Measurements from ENCODE around the gene LCE3E.
"Not testable (repeated sequence)": the region's sequence is repeated elsewhere in the genome, so short reads cannot be mapped to it uniquely, and the experiment has no call there.

The LCE3E gene, protein sequence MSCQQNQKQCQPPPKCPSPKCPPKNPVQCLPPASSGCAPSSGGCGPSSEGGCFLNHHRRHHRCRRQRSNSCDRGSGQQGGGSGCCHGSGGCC

DNA sequence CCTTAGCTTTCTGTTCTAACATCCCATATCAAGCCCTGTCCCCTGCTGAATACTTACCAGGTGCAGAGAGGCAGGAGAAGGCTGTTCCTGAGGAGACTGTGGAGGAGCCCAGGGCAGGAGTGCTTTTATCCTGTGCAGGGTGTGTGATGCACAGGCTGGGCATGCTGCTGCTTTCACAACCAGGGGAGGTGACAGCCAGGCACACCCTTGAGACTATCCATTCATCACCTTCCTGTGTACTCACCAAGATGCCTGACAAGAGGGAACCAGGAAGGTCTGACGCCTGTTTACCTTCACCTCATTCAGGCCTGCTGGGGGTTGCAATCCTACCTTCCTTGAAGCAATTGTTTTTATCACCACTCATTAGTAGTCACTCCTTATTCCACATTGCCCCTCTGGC, at the start of gene LCE3E:
LCE3E (minus strand) TSS at position 100 of the 400 bp plus-strand sequence. CDS start 572 bp downstream, outside the sequence.
- no peak for DNase-seq

DNA sequence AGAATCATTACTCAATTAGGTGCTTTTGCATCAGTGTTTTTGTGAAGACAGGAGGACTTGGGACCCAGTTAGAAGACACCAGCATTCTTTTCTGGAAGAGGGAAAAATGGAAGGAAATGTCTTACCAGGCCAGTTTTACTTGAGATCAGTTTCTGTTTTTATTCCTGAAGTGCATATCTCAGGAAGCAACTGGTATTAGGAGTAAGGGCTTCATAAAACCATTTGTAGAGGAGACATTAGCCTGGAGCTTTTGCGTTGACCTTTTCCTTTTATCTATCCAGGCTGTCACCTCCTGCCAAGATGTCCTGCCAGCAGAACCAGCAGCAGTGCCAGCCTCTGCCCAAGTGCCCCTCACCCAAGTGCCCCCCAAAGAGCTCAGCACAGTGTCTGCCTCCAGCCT, 46.9 kb upstream of the LCE3E start, which contains the start of gene LCE3B:
LCE3B (plus strand) TSS at position 301 of the 400 bp plus-strand sequence; CDS start at position 301, 0 bp downstream.
- no peak for DNase-seq

DNA sequence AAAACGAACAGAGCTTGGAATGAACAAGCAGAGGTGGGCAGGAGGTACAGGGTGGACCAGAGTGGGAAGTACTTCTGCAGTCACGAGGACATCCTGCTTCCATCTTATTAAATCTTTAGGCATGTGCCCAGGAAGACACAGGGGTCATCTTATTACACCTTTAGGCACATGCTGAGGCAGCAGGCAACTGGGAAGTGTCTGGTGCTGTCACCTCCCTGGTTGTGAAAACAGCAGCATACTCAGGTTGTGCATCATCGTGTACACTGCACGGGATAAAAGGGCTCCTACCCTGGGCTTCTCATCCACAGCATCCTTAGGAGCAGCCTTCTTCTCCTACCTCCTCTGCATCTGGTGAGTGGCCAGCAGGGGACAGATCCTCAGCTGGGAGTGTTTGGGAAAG, 33.4 kb upstream of the LCE3E start, which contains the start of gene LCE3C:
LCE3C (plus strand) TSS at position 301 of the 400 bp plus-strand sequence. CDS start 498 bp downstream, outside the sequence.
- no peak for DNase-seq

DNA sequence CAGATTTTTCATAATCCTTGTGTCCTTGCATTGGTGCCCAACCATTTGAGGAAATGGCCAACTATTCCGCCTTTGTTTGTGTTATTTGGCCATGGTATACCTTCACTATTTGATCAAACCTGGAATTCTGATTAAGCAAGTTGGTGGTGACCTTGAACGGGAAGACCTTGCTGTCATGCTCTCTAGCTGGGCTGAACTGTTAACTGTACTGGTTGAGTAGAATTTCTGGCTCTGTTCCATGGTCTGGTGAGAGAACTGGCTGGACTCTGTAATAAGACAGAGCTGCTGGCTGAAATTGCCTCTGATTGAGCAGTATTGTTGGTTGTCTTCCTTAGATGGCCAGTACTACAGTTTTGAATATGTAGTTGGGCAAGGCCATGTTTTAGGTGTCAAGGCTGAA, 30.4 kb upstream of the LCE3E start:
- no peak for DNase-seq

DNA sequence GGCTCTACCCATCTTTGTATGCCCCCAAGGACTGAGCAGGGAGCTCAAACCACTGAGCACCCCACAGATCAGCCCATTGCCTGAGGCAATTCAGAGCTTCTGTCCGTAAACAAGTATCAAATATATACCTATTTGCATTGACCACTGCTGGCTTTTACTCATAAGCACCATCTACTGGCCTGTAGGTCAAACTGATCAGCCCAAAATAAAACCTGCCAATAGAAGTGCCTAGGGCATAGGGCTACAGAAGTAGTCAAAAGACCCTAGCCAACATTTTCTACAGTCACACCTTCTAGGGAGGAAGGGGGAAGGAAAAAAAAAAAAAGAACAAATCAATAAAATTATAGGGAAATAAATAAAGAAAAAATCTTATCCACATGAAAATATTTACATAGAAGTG, 19.0 kb upstream of the LCE3E start:
- no peak for DNase-seq

DNA sequence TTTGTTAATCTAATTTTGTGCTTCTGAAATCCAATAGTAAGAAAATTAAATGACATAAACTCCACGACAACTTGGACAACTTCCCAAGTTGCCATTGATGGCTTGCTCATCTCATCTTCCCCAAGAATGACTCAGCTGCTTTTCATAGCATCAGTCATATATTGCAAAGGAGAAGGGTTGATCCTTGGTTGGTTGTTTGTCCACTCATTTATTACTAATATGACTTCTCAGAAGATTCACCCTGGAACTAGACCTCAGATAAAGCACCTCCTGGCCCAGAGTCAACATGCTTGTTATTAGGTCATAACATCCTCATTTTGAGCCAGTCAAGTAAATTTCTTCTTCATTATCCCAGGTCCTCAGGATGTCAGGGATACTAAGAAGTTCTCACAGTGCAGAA, 16.1 kb upstream of the LCE3E start:
- no peak for DNase-seq

DNA sequence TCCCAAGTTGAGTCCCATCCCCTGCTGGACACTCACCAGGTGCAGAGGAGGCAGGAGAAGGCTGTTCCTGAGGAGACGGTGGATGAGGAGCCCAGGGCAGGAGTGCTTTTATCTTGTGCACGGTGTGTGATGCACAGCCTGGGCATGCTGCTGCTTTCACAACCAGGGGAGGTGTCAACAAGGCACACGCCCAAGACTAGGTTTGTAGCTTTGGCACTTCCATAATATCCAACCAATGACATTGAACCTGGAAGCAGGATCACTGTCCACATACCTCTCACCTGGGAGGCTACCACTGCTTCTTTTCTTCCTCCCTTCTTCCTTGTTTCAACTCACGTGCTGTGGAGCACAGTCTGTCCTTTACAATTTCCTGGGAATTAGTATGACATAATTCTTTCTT, 13.9 kb upstream of the LCE3E start, which contains the start of gene LCE3D:
LCE3D (minus strand) TSS at position 84 of the 400 bp plus-strand sequence. CDS start 580 bp downstream, outside the sequence.
- DNase-seq, result no peak

DNA sequence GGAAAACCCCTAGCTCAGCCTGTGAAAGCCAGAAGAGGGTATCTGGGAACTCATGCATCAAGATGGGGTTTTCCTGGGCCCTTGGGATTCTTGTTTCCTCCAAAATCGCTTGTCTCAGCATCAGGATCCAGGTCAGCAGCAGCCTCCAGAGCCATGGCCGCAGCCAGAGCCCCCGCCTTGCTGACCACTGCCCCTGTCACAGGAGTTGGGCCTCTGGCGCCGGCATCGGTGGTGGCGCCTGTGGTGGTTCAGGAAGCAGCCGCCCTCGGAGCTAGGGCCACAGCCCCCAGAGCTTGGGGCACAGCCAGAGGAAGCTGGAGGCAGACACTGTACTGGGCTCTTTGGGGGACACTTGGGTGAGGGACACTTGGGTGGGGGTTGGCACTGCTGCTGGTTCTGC, 12.9 kb upstream of the LCE3E start:
- not testable (repeated sequence) for DNase-seq

DNA sequence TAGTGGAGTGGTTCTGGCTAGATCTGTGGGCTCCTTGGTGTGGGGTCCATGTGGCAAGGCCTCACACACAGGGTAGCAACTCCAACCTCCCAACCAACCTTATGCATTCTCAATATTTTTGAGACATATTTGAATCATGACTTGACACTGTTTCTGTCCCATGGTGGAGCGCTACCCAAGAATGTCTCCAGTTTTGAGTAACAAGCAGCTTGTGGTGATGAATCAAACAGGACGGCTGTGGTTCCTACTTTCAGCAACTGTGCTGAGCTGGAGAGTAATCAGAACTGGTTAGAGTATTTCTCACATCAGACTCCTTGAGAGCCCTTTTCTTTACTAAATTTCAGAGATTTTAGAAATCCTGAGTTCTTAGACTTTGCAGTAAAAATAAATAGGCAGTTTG, 10.6 kb upstream of the LCE3E start:
- no peak for DNase-seq

DNA sequence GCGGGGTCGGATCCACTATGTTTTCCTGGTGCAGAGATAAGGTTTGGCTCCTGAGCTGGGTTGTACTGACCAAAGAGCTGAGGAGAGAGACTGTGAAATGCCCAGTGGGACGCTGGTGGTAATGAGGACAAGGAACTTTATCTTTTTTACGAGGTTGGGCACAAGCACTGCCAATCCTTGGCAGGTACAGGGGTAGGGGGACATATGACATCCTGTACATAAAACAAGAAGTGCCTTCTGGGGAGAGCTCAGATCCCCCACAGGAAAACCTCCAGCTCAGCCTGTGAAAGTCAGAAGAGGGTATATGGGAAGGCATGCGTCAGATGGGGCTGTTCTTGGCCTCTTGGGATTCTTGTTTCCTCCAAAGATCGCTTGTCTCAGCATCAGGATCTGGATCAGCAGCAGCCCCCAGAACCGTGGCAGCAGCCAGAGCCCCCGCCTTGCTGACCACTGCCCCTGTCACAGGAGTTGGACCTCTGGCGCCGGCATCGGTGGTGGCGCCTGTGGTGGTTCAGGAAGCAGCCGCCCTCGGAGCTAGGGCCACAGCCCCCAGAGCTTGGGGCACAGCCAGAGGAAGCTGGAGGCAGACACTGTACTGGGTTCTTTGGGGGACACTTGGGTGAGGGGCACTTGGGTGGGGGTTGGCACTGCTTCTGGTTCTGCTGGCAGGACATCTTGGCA, 905 bp downstream of the LCE3E start:
- DNase-seq, result no peak

DNA sequence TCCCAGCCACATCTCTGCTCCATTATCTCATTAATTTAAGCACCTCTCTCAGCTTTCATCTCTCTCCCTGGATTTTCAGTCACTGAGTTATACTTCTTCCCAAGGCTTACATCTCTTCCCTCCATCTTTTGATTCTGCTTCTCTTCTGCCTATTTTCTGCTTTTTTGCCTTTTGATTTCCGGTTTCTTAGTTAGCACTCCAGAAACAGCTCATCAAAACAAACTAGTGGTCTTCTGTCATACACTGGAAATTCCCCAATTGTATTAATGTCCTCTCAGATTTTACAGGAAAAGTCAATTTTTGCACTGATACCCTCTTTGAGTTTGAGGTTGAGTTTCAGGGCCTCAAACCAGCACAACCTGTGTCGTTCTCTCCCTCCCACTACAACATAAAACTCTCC, 1.5 kb downstream of the LCE3E start:
- DNase-seq, result no peak

DNA sequence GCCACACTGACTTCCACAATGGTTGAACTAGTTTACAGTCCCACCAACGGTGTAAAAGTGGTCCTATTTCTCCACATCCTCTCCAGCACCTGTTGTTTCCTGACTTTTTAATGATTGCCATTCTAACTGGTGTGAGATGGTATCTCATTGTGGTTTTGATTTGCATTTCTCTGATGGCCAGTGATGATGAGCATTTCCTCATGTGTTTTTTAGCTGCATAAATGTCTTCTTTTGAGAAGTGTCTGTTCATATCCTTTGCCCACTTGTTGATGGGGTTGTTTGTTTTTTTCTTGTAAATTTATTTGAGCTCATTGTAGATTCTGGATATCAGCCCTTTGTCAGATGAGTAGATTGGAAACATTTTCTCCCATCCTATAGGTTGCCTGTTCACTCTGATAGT, 18.2 kb downstream of the LCE3E start:
- not testable (repeated sequence) for DNase-seq

DNA sequence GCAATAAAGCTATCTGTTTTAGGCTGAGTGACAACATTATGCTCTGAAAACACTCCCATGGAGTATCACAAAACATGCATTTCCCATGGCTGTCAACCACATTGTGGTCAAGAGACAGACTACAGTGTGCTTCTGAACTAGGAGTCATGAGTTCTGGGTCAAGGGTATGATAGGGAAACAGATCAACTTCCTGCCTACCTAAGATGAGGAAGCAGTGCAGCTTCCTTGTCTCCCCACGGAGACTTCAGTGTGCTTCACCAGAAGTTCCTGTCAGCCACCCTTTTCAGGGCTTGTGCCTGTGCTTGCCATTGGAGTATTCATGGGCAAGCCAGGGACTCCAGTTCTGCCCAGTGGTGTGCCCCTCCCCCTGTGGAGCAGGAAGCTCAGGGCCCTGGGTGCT, 19.9 kb downstream of the LCE3E start:
- DNase-seq, result no peak

DNA sequence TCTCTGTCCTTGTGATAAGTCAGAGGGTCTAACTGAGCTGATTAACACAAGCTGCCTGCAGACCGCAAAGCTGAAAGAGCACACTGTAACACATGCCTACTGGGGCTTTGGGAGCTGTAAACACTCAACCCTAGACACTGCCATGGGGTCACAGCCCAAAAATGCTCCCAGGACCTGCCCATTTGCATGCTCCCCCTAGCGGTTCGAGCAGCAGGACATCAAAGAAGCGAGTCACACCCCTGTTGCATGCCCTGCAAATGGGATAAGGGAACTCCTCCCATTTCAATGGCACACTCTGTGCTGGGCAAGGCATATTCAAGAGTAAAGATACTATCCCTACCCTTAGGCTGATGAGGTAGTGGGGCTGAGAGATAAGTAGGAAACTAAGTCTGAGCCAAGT, 22.8 kb downstream of the LCE3E start:
- DNase-seq, result no peak

DNA sequence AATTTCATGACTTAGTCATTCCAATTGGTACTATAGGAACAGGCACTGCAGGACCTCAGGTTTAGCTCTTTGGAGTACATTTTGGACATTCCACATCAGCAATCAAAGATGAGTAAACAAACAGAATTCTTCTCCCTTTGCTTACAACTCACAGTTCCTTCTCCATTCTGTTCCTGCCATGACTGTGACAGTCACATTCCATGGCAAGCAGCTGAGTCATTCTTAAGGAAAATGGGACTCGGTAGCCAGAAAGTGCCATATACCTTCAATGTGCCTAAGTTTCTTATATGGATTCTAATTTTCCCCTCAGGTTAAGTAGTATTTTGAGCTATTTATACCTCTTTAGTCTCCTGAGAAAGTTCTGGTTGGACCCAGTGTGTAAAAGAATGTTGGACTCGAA, 26.7 kb downstream of the LCE3E start:
- DNase-seq, result no peak

DNA sequence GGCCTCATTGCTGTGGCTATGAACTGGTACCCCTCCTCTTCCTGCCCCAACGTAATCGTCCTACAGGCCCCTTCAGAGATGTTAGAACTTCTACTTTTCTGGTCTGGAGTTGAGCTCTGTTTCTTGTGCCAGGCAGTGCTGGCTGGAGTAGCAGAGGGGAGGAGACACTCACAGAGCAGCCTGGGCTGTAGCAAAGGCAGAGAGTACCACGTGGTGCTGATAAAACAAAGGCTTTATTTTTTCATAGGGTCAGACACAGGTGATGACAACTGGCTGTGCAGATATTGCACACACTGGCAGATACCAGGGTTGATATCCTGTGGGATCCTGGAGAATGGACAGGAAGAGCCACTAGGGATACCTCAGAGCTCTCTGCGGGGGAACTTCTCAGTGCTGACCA, 29.1 kb downstream of the LCE3E start:
- DNase-seq, result no peak

DNA sequence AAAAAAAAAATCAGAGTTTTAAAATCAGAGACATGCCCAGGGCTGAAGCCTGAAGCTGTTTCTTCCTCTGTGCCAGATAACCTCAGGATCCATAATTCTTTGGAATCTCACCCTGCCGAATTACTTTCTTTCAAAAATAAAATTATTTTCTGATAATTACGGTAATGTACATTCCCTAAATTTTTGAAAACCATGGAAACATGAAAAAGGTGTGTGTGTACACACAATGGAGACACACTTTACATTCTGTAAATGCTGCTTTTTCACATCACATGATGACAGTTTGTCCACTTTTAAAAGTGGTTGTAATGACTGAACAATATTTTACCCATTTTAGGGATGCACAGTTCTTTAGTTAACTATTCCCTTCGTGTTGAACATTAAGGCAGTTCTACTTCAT, 30.8 kb downstream of the LCE3E start:
- DNase-seq, result no peak

DNA sequence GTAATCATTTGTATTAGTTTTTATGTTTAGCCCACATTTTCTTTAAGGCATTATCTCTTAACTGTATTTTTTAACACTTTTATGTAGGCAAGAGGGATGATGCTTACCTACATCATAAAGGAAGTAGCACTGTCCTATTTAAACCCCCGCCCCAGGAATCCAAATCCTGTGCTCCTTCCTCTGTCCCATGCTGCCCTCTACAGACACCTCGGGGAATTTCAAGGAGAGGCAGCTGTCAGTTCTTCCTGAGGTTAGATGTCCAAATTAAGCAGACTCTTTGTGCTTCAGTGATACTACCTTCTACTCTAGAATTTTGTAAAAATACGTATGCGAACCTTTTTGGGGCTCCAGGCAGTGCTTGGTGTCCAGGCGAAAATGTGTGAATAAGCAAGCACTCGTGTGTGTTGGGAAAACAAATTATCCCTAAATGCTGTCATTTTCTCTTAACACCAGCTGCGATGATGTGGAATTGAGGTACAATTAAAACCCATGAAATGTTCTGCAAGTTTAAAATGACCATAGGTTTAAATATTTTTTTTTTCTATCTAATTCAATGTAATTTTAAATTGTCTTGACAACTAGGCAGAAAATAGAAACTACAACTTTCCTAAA, 33.1 kb downstream of the LCE3E start:
- DNase-seq, result no peak

DNA sequence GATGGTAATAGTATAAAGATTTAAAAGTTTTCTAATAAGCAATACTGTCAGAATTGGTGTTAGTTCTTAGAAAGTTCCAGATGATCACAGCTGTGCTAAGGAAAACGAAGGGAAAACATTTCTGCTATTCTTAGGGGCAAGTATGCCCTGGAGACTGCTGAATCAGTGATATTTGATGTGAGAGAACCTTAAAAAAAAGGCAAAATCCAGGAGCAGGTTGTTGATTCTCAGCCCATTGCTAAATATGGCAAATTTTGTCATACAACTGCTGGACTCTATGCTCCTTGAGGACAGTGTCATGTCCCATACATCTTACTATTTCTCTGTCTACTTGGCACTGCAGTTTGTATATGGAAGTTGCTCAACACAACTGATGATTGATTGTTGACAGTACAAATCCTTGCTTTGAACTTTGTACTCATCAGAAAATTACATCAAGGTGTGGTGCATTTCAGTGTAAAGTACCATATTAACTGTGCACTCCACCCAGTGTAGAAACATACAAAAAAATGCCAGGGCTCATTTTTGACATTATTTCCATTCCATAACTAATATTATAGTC, 41.4 kb downstream of the LCE3E start:
- DNase-seq, result no peak

DNA sequence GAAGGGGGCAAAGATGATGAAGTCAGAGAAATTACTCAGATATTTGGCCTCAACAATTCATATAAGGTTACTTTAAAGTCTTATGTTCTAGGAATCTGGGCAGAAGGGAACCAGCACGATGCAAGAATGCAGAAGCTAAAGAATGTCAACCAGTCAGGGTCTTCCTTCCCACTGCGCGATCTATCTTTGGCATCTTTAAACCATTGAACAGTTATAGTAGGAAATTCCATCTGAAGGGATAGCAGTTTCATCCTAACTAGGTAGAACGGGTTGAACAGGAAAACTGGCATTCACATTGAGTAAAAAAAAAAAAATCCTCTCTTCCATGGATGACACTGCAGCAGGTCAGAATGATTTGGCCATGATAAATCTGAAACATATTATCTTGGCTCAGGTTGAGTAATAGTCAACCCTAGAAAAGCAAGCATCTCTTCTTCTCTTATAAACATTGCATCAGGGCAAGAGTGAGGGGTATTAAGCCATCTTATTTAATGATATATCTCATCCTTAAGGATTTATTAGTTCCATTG, 46.0 kb downstream of the LCE3E start:
- DNase-seq, result no peak

DNA sequence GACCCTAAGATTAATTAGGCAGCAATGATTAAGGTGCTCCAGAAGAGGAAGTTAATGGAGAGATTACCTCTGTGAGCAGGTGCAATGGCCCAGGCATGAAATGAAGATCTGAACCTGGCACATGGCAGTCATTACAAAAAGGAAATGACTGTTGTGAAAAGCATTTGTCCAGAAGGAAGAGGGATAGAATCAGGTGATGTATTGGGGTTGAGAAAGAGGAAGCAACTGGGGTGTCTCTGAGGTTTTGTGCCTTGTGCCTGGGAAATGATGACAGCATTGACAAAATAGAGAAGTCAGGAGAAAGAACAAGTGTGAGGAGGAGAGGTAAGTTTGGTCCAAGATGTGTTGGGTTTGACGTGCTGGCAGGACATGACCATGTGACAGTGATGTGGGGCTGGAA, 46.7 kb downstream of the LCE3E start:
- no peak for DNase-seq

DNA sequence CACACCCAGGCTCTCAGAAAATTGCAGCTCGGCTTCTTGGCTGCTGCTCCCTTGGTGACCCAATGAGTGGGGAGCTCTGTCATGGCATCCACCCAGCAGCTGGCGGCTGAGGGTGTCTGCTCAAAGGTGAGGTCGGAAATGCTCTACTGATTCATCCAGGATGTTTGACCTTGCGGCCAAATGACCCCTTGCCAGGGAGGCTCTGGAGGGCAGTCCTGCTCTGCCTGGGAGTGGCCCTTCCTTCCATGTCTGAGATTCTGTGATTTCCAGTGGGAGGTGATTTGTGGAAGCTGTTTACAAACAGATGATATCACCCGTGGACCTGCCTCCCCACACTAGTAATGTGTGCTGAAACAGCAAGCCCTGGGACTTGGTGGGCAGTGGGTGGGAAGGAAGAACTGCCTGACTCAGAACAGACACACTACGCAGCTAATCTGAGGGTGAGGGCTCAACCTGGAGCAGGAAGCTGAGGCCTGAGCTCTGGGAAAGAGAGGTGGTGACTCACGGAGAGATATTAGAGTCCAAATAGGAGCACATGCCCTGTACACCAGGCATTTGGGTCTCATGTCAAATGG, 49.3 kb downstream of the LCE3E start:
- no peak for DNase-seq

DNA sequence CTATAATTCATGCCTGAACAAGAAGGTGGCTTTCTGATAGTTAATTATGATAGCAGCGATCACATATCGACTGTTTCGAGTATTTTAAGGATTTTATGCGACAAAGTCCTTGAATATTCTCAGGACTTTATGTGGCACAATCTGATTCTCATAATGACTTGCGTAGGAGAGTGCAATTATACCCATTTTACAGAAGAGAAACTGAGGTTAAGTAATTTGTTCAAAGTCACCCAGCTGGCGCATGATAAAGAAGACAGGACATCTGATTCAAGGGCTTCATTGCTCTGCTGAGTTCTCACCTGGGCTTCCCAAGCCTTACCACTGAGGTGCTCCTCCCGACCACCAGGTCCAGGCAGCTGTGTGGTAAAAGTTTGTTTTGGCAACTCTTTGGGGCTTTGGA, 50.5 kb downstream of the LCE3E start:
- no peak for DNase-seq

All from NCI-H2227 treated with DMSO at 0.1 percent for 48 hours (cell line).